Stomach (tissue), 9 donors: Measurements from ENCODE around the gene TMTC3. TPM values are rescaled to one million over a fixed set of nuclear protein-coding genes. Genes with fewer than 3 reads are reported as not detected.

ENCODE experiments used
- DNase-seq, 2 donors: peaks; one replicate each; pipeline versions ENCODE4 v3.0.0 to v3.0.0-alpha.2; 2013 to 2019
- H3K27ac ChIP-seq, 5 donors: fragments of 200-600 bp in 4 of 5; sonication (generic) in 4 of 5; one replicate each; pipeline ENCODE4 v1.5.1; 2013 to 2019; ENCODE audit warnings: mild to moderate bottlenecking in 1 of 5, moderate library complexity in 1 of 5
- H3K27me3 ChIP-seq, 3 donors: fragments of 200-600 bp; sonication (generic); one replicate each; pipeline ENCODE4 v1.5.1; 2017 to 2019; ENCODE audit warnings: mixed run types in 1 of 3
- H3K36me3 ChIP-seq, 4 donors: fragments of 200-600 bp; sonication (generic); 1 replicate in 3 of 4; 2 replicates in 1 of 4; pipeline ENCODE4 v1.5.1; 2016 to 2019
- H3K4me1 ChIP-seq, 4 donors: fragments of 200-600 bp; sonication (generic); one replicate each; pipeline ENCODE4 v1.5.1; 2016 to 2019
- H3K4me3 ChIP-seq, 4 donors: fragments of 200-600 bp; sonication (generic) in 3 of 4; one replicate each; pipeline ENCODE4 v1.5.1; 2016 to 2019; ENCODE audit warnings: mild to moderate bottlenecking in 1 of 4
- H3K9me3 ChIP-seq, 4 donors: fragments of 200-600 bp; sonication (generic); one replicate each; pipeline ENCODE4 v1.5.1; 2016 to 2019
- EP300 ChIP-seq: sonication (generic); formaldehyde crosslinking; IDR thresholded peaks from one replicate; pipeline ENCODE4 v1.6.1; 2017; ENCODE audit warnings: antibody characterized with exemption
- POLR2A ChIP-seq, 4 donors: fragments of 450-650 bp; IDR thresholded peaks; one replicate each; pipeline ENCODE4 v1.6.1; 2016; ENCODE audit warnings: antibody characterized with exemption in 4 of 4, control low read depth in 2 of 4, mild to moderate bottlenecking in 1 of 4, moderate library complexity in 1 of 4
- POLR2AphosphoS5 ChIP-seq, 3 donors: sonication (generic); formaldehyde crosslinking; IDR thresholded peaks; one replicate each; pipeline ENCODE4 v1.6.1; 2016; ENCODE audit warnings: antibody characterized with exemption in 3 of 3
- WGBS, 5 donors: extraction: QIAGEN DNeasy Blood & Tissue Kit in 3 of 5; methylation state at CpG; one replicate each; pipeline versions ENCODE4 v1.1.5 to v1.1.7; 2013 to 2018; 5-methylcytosine and 5-hydroxymethylcytosine counted together
- intact Hi-C: fragments of 100-400 bp; cut with DNase I; formaldehyde crosslinking; loops from one replicate; pipeline ENCODE4 v1.15.1; 2023; ENCODE audit warnings: low total_unique reads
- polyA plus RNA-seq, 3 donors: library from polyadenylated mRNA; stranded (reverse); fragments of 200-250 nt; gene quantifications; one replicate each; pipeline ENCODE4 v1.2.3, GENCODE V29; 2013
- total RNA-seq, 5 donors: library from RNA; depleted of rRNA; stranded (reverse); fragments of >200 nt; gene quantifications; one replicate each; pipeline versions ENCODE4 v1.1.0 to v1.2.3, GENCODE V29; 2014 to 2016
- TF ChIP-seq, protein P1 (sequence below), 7 experiments: fragments of 450-650 bp in 4 of 7; fragments of 200-600 bp in 3 of 7; sonication (generic) in 3 of 7; IDR thresholded peaks; one replicate each; pipeline ENCODE4 v1.5.1; 2016 to 2019; ENCODE audit warnings: antibody characterized with exemption in 7 of 7, control low read depth in 2 of 7, mild to moderate bottlenecking in 1 of 7
- donor health status: healthy with polysubstance abuse.
- donor health status: Bipolar disorder and iron deficiency.
- donor health status: healthy.

The TMTC3 gene
- total and polyA plus RNA-seq, 8 donors, result 1.7 to 33.6 (median 3.4) TPM

DNA sequence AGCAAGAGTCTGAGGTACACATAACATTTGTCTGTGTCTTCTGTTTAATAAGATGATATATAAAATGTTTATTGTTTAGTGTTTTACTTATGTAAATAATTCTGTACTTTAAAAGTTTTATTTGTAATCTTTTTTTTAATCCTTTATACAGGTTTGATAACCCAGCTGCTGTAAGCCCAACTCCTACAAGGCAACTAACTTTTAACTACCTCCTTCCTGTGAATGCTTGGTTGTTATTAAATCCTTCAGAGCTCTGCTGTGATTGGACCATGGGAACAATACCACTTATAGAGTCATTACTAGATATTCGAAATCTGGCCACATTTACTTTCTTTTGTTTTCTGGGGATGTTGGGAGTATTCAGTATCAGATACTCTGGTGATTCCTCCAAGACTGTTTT, 24.1 kb downstream of the TMTC3 start:
- TF ChIP-seq POLR2A (IDR thresholded peaks at IDR 0.05) (no peak), POLR2AphosphoS5 (IDR thresholded peaks at IDR 0.05) (no peak), EP300 (no peak)
- TF ChIP-seq, protein P1, sequence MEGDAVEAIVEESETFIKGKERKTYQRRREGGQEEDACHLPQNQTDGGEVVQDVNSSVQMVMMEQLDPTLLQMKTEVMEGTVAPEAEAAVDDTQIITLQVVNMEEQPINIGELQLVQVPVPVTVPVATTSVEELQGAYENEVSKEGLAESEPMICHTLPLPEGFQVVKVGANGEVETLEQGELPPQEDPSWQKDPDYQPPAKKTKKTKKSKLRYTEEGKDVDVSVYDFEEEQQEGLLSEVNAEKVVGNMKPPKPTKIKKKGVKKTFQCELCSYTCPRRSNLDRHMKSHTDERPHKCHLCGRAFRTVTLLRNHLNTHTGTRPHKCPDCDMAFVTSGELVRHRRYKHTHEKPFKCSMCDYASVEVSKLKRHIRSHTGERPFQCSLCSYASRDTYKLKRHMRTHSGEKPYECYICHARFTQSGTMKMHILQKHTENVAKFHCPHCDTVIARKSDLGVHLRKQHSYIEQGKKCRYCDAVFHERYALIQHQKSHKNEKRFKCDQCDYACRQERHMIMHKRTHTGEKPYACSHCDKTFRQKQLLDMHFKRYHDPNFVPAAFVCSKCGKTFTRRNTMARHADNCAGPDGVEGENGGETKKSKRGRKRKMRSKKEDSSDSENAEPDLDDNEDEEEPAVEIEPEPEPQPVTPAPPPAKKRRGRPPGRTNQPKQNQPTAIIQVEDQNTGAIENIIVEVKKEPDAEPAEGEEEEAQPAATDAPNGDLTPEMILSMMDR (IDR thresholded peaks at IDR 0.05), result no peak
- 83 to 88% (median 85%) methylated on average over 1 of the region's 1 CpG for WGBS, 5 donors
- no peak for DNase-seq
- Histone ChIP-seq H3K27ac (no peak overlapping the region), H3K4me3 (no peak overlapping the region), H3K9me3 (no peaks in the 10 kb centered on the region), H3K4me1 (no peaks in the 10 kb centered on the region), H3K36me3 (peaks cover 3 to 57% (median 49%) of the 10 kb centered on the region in 4 donors), H3K27me3 (no peaks in the 10 kb centered on the region)
- intact Hi-C loops, result no loop called here

DNA sequence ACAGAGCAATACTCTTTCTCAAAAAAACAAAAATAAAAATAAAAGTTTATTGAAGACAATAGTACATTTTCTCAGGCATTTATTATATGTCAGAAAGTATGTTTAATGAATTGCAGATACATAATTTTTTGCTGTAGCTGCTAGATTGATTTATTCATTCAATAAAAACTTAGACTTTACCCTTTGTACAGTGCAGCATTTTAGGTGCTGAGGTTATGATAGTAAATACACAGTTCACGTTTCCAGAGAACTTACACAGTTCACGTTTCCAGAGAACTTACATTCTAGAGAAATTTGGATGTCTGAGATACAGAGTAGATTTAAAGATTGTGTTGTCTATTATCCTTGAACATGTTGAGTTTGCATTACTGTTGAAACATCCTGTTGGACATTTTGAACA, 25.3 kb downstream of the TMTC3 start:
- TF ChIP-seq EP300, result no peak
- TF ChIP-seq, protein P1 (IDR thresholded peaks at IDR 0.05), result no peak
- TF ChIP-seq POLR2AphosphoS5 (IDR thresholded peaks at IDR 0.05), result no peak
- no peak for TF ChIP-seq POLR2A (IDR thresholded peaks at IDR 0.05)
- Histone ChIP-seq H3K27ac (no peak overlapping the region), H3K4me3 (no peak overlapping the region), H3K36me3 (peaks cover 3 to 58% (median 51%) of the 10 kb centered on the region in 4 donors), H3K4me1 (no peaks in the 10 kb centered on the region), H3K9me3 (no peaks in the 10 kb centered on the region), H3K27me3 (no peaks in the 10 kb centered on the region)
- 82 to 92% (median 89%) methylated on average over 2 of the region's 2 CpGs for WGBS, 5 donors
- DNase-seq, result no peak
- intact Hi-C loops, result no loop called here

DNA sequence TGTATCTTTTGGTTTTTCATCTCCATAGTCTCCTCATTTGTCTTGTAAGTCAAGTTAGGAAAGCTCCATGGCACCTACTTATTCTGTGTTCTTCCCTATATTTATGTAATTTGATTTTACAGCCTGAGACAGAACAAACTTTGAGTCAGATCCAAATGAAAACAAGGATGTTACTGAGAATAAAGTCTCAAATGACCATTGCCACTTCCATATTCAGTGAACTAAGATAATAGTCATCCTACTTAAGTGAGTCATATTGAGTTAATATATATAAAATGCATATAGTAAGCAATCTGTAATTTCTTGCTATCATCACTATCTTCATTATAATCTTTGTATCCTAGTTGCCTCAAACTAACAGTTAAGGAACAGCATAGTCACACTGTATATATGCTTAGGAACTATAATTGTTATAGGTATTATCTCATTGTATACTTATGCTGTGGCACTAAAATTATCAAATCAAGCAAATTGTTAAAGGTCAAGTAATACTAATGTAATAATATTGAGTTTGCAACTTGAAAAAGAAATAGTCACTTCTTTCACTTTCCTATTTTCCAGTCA, 30.8 kb downstream of the TMTC3 start:
- H3K4me3 ChIP-seq, result no peak overlapping the region
- no peak overlapping the region for H3K27ac ChIP-seq
- no peaks in the 10 kb centered on the region for H3K4me1 ChIP-seq
- no peaks in the 10 kb centered on the region for H3K27me3 ChIP-seq
- intact Hi-C loops, result no loop called here
- H3K9me3 ChIP-seq, result no peaks in the 10 kb centered on the region
- TF ChIP-seq, protein P1 (IDR thresholded peaks at IDR 0.05), result no peak
- TF ChIP-seq POLR2A (IDR thresholded peaks at IDR 0.05), result no peak
- no peak for TF ChIP-seq POLR2AphosphoS5 (IDR thresholded peaks at IDR 0.05)
- TF ChIP-seq EP300, result no peak
- DNase-seq, result no peak
- H3K36me3 ChIP-seq, result peaks cover 3 to 72% (median 58%) of the 10 kb centered on the region in 4 donors

DNA sequence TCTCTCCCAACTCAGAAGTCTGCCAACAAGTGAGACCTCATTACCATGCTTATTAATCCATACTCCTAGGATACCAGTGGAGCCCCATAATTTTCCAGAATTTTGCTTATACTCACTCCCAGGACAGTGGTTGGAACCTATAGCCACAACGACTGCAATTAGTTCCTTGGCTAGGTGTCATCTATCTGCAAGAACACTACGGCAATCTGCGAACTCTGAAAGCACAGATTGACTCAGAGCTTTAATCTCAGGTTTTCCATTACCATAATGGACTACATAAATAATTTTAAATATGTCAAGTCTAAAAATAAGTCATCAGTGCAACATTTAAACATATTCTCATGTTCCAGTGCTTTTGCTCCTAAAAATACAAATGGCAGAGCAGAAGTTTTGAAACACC, 33.4 kb downstream of the TMTC3 start:
- peaks cover 3 to 82% (median 69%) of the 10 kb centered on the region in 4 donors for H3K36me3 ChIP-seq

More for the DNA sequence above, 33.4 kb downstream of the TMTC3 start:
- DNase-seq, result no peak
- WGBS, 5 donors, result 91 to 97% (median 93%) methylated on average over 3 of the region's 3 CpGs
- no peak overlapping the region for H3K4me3 ChIP-seq
- no peaks in the 10 kb centered on the region for H3K27me3 ChIP-seq
- TF ChIP-seq, protein P1 (IDR thresholded peaks at IDR 0.05), result no peak
- no peak for TF ChIP-seq EP300
- TF ChIP-seq POLR2A (IDR thresholded peaks at IDR 0.05), result no peak
- TF ChIP-seq POLR2AphosphoS5 (IDR thresholded peaks at IDR 0.05), result no peak
- H3K9me3 ChIP-seq, result no peaks in the 10 kb centered on the region
- H3K4me1 ChIP-seq, result no peaks in the 10 kb centered on the region
- no peak overlapping the region for H3K27ac ChIP-seq
- intact Hi-C loops, result no loop called here
